Heart left ventricle (tissue), 16 donors: ENCODE measurements around the gene ZWILCH. TPM values are rescaled to one million over a fixed set of nuclear protein-coding genes. Genes with fewer than 3 reads are reported as not detected.

Source experiments
- ATAC-seq, 4 donors: fragments of 200-7000 bp; cut with Tn5 transposase; one replicate each; pipeline ENCODE4 v1.9.1; 2020 to 2022; ENCODE audit warnings: moderate library complexity in 4 of 4, mild to moderate bottlenecking in 3 of 4, moderate number of reproducible peaks in 1 of 4
- DNase-seq, 5 donors: peaks; one replicate each; pipeline ENCODE4 v3.0.0-alpha.2; 2020
- H3K27ac ChIP-seq, 12 donors: fragments of 200-600 bp; sonication (generic) in 4 of 12; one replicate each; pipeline versions ENCODE4 v1.5.0 to v1.8.0; 2016 to 2022; ENCODE audit warnings: mild to moderate bottlenecking in 2 of 12
- H3K27me3 ChIP-seq, 9 donors: fragments of 200-600 bp; sonication (generic) in 2 of 9; one replicate each; pipeline versions ENCODE4 v1.5.1 to v1.8.0; 2016 to 2022; ENCODE audit warnings: mild to moderate bottlenecking in 3 of 9
- H3K36me3 ChIP-seq, 9 donors: fragments of 200-600 bp; sonication (generic) in 2 of 9; one replicate each; pipeline versions ENCODE4 v1.5.0 to v1.8.0; 2018 to 2022; ENCODE audit warnings: mild to moderate bottlenecking in 2 of 9
- H3K4me1 ChIP-seq, 12 donors: fragments of 200-600 bp; sonication (generic) in 4 of 12; one replicate each; pipeline versions ENCODE4 v1.5.0 to v1.8.0; 2016 to 2022; ENCODE audit warnings: mild to moderate bottlenecking in 3 of 12
- H3K4me3 ChIP-seq, 12 donors: fragments of 200-600 bp; sonication (generic) in 4 of 12; one replicate each; pipeline versions ENCODE4 v1.5.0 to v1.8.0; 2017 to 2022; ENCODE audit warnings: mild to moderate bottlenecking in 9 of 12, moderate library complexity in 4 of 12
- H3K9me3 ChIP-seq, 12 donors: fragments of 200-600 bp; sonication (generic) in 4 of 12; one replicate each; pipeline versions ENCODE4 v1.5.0 to v1.8.0; 2016 to 2022; ENCODE audit warnings: mild to moderate bottlenecking in 1 of 12
- POLR2A ChIP-seq, 2 donors: fragments of 450-650 bp; IDR thresholded peaks; one replicate each; pipeline ENCODE4 v1.6.1; 2017; ENCODE audit warnings: antibody characterized with exemption in 2 of 2, mild to moderate bottlenecking in 2 of 2, moderate library complexity in 2 of 2
- WGBS, 4 donors: extraction: QIAGEN DNeasy Blood & Tissue Kit in 2 of 4; methylation state at CpG; one replicate each; pipeline versions ENCODE4 v1.1.5 to v1.1.7; 2013 to 2018; 5-methylcytosine and 5-hydroxymethylcytosine counted together
- intact Hi-C, 10 donors: fragments of 100-400 bp; cut with DNase I; formaldehyde crosslinking; loops; one replicate each; pipeline versions ENCODE4 v1.11.1 to v1.14.2; 2022
- polyA plus RNA-seq, 2 donors: library from polyadenylated mRNA; stranded (reverse); fragments of 200-250 nt; gene quantifications; one replicate each; pipeline ENCODE4 v1.2.3, GENCODE V29; 2013
- total RNA-seq, 9 donors: library from RNA; depleted of rRNA in 2 of 9; stranded (reverse); fragments of >200 nt in 2 of 9; fragmentation: NEBNext Ultra II Directional in 3 of 9; extraction: Animal tissue kit (Norgen Biotek cat#: 25700) in 3 of 9; gene quantifications; one replicate each; pipeline versions ENCODE4 v1.1.0 to v1.2.4, GENCODE V29; 2016 to 2023
- TF ChIP-seq, protein P1 (sequence below), 12 donors: fragments of 200-600 bp; sonication (generic) in 4 of 12; IDR thresholded peaks; one replicate each; pipeline versions ENCODE4 v1.5.0 to v1.8.0; 2018 to 2022; ENCODE audit warnings: antibody characterized with exemption in 12 of 12, mild to moderate bottlenecking in 5 of 12
- donor health status: ischemic (EF 13 %, LVEDD 7.1; RV severe dilation, severe dysfunction).
- donor health status: healthy with polysubstance abuse.
- donor health status: DM: no; HTN: yes; CAD: no.
- donor health status: DM: no; HTN: no; CAD: no.
- donor health status: ischemic (EF 25% LVEDD 6.9; RV normal size, moderate dysfunction).
- donor health status: ischemic (EF 25% LVEDD 5.7; RV mildly dilated, moderate dysfunction).
- donor health status: healthy.
- donor health status: DM: yes; HTN: yes; CAD: no.
- donor health status: ischemic (EF 35%, LVEDD 5.7; RV mildly dilated, moderate dysfunction).
- donor health status: nonischemic (EF 11% LVEDD 7.7; RV severe dilation, severe dysfunction).
- donor health status: DM: yes; HTN: yes; CAD: no.
- donor health status: PGD.
- donor health status: ischemic (EF 29% LVEDD 5.4; RV normal size, mild dysfunction).
- donor health status: nonischemic (EF 23%, LVEDD 6.1; RV moderate dilation, normal function).

ZWILCH gene
- total and polyA plus RNA-seq, 11 donors: 0.53 to 5.4 (median 2.6) TPM

DNA sequence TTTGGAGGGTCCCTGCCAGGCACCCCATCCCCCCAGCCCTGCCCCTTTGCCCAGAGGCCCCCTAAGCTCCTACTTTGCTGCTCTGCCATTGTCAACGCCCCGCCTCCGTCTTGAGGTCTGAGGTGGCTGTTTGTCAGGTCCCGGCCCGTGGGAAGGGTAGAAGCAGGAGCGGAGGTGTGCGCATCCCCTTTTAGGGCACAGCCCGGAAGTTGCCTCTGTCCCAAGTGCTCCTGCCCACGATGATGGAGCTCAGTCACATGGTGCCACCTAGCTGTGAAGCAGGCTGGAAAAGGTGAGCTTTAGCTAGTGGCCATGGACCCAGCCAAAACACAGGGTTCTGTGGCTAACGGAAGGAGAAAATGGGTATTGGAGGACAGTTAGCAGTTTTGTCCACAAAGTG lies 89.2 kb downstream of the ZWILCH start:
- intact Hi-C loops: no loop called here
- peak in 1 of 5 donors; percentile 62 for DNase-seq
- Histone ChIP-seq H3K27ac (no peak overlapping the region), H3K27me3 (no peaks in the 10 kb centered on the region), H3K4me1 (peaks cover 0 to 3% (median 0%) of the 10 kb centered on the region in 12 donors), H3K9me3 (no peaks in the 10 kb centered on the region), H3K4me3 (no peak overlapping the region), H3K36me3 (no peaks in the 10 kb centered on the region)
- peak in 1 of 4 donors; percentile 22 for ATAC-seq
- TF ChIP-seq, protein P1, sequence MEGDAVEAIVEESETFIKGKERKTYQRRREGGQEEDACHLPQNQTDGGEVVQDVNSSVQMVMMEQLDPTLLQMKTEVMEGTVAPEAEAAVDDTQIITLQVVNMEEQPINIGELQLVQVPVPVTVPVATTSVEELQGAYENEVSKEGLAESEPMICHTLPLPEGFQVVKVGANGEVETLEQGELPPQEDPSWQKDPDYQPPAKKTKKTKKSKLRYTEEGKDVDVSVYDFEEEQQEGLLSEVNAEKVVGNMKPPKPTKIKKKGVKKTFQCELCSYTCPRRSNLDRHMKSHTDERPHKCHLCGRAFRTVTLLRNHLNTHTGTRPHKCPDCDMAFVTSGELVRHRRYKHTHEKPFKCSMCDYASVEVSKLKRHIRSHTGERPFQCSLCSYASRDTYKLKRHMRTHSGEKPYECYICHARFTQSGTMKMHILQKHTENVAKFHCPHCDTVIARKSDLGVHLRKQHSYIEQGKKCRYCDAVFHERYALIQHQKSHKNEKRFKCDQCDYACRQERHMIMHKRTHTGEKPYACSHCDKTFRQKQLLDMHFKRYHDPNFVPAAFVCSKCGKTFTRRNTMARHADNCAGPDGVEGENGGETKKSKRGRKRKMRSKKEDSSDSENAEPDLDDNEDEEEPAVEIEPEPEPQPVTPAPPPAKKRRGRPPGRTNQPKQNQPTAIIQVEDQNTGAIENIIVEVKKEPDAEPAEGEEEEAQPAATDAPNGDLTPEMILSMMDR (IDR thresholded peaks at IDR 0.05): no peak
- TF ChIP-seq POLR2A (IDR thresholded peaks at IDR 0.05): no peak
- WGBS, 4 donors: 83 to 88% (median 87%) methylated on average over 10 of the region's 10 CpGs

GRCh38 chr15:66594836-66595235 lies 89.7 kb downstream of the ZWILCH start:
- ATAC-seq: no peak
- H3K9me3 ChIP-seq: no peaks in the 10 kb centered on the region
- no peak for TF ChIP-seq POLR2A (IDR thresholded peaks at IDR 0.05)
- TF ChIP-seq, protein P1 (IDR thresholded peaks at IDR 0.05): no peak
- H3K4me3 ChIP-seq: no peak overlapping the region
- intact Hi-C loops: no loop called here
- peaks cover 0 to 3% (median 0%) of the 10 kb centered on the region in 12 donors for H3K4me1 ChIP-seq
- H3K36me3 ChIP-seq: no peaks in the 10 kb centered on the region
- H3K27me3 ChIP-seq: no peaks in the 10 kb centered on the region
- DNase-seq: peak in 1 of 5 donors; percentile 11
- 74 to 79% (median 77%) methylated on average over 5 of the region's 5 CpGs for WGBS, 4 donors
- no peak overlapping the region for H3K27ac ChIP-seq

DNA sequence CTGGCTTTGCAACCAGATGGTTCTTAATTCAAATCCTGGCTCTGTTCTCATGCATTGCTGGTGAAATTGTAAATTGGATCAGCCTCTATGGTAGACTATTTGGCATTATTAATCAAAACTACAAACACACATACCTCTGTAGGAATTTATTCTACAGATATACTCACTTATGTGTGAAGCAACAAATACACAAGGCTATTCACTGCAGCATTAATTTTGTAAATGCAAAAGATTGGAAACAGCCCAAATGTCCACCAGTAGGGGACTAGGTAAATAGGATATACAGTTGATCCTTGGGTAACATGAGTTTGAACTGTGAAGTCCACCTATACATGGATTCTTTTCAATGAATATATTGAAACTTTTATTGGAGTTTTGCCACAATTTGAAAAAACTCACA lies 90.2 kb downstream of the ZWILCH start:
- no peak overlapping the region for H3K4me3 ChIP-seq
- H3K4me1 ChIP-seq: peaks cover 0 to 3% (median 0%) of the 10 kb centered on the region in 12 donors
- H3K36me3 ChIP-seq: no peaks in the 10 kb centered on the region
- intact Hi-C loops: no loop called here
- H3K27me3 ChIP-seq: no peaks in the 10 kb centered on the region
- no peak overlapping the region for H3K27ac ChIP-seq
- DNase-seq: no peak
- TF ChIP-seq, protein P1 (IDR thresholded peaks at IDR 0.05): no peak
- no peak for TF ChIP-seq POLR2A (IDR thresholded peaks at IDR 0.05)
- ATAC-seq: no peak
- H3K9me3 ChIP-seq: no peaks in the 10 kb centered on the region

GRCh38 chr15:66595931-66596545 lies 90.9 kb downstream of the ZWILCH start:
- TF ChIP-seq POLR2A (IDR thresholded peaks at IDR 0.05): no peak
- intact Hi-C loops: no loop called here
- no peaks in the 10 kb centered on the region for H3K36me3 ChIP-seq
- H3K4me1 ChIP-seq: peaks cover 0 to 3% (median 0%) of the 10 kb centered on the region in 12 donors
- 82 to 88% (median 84%) methylated on average over 8 of the region's 8 CpGs for WGBS, 4 donors
- no peak overlapping the region for H3K27ac ChIP-seq
- no peak overlapping the region for H3K4me3 ChIP-seq
- DNase-seq (no peak), ATAC-seq (no peak)
- no peaks in the 10 kb centered on the region for H3K9me3 ChIP-seq
- H3K27me3 ChIP-seq: no peaks in the 10 kb centered on the region
